Measurements from ENCODE around the gene MDFIC.

MDFIC gene

GRCh38 chr7:114953724-114954123 is 31.8 kb downstream of the MDFIC start:
- no peak for DNase-seq (ENCODE audit: low spot score)

- no peak for DNase-seq (ENCODE audit: low spot score)
These were observed 34.8 kb downstream of the MDFIC start for GRCh38 chr7:114956702-114957101.

- DNase-seq (ENCODE audit: low spot score) = no peak
These were observed 35.5 kb downstream of the MDFIC start for GRCh38 chr7:114957444-114957843.

GRCh38 chr7:114959931-114960330 is 38.0 kb downstream of the MDFIC start:
- no peak for DNase-seq (ENCODE audit: low spot score)

GRCh38 chr7:114962441-114962840 is 40.5 kb downstream of the MDFIC start:
- no peak for DNase-seq (ENCODE audit: low spot score)

- DNase-seq (ENCODE audit: low spot score) = no peak
These were observed 44.3 kb downstream of the MDFIC start for GRCh38 chr7:114966156-114966555.

- DNase-seq (ENCODE audit: low spot score) = no peak
These were observed 47.2 kb downstream of the MDFIC start for GRCh38 chr7:114969096-114969495.

- no peak for DNase-seq (ENCODE audit: low spot score)
These were observed 48.4 kb downstream of the MDFIC start for GRCh38 chr7:114970308-114970707.

GRCh38 chr7:114970732-114971131 is 48.8 kb downstream of the MDFIC start:
- DNase-seq (ENCODE audit: low spot score) = no peak

- no peak for DNase-seq (ENCODE audit: low spot score)
These were observed 50.7 kb downstream of the MDFIC start for GRCh38 chr7:114972567-114972966.

- DNase-seq (ENCODE audit: low spot score) = no peak
These were observed 51.3 kb downstream of the MDFIC start for GRCh38 chr7:114973147-114973546.

GRCh38 chr7:114975401-114975800 is 53.5 kb downstream of the MDFIC start:
- DNase-seq (ENCODE audit: low spot score) = no peak

GRCh38 chr7:114976666-114977065 is 54.8 kb downstream of the MDFIC start:
- DNase-seq (ENCODE audit: low spot score) = no peak

- no peak for DNase-seq (ENCODE audit: low spot score)
These were observed 55.4 kb downstream of the MDFIC start for GRCh38 chr7:114977277-114977676.

GRCh38 chr7:114979388-114979787 is 57.5 kb downstream of the MDFIC start:
- no peak for DNase-seq (ENCODE audit: low spot score)

GRCh38 chr7:114979803-114980507 is 58.1 kb downstream of the MDFIC start:
- DNase-seq (ENCODE audit: low spot score) = no peak

- DNase-seq (ENCODE audit: low spot score) = no peak
These were observed 59.4 kb downstream of the MDFIC start for GRCh38 chr7:114981323-114981722.

GRCh38 chr7:114985116-114985715 is 63.3 kb downstream of the MDFIC start:
- DNase-seq (ENCODE audit: low spot score) = no peak

- DNase-seq (ENCODE audit: low spot score) = no peak
These were observed 64.6 kb downstream of the MDFIC start for GRCh38 chr7:114986190-114987180.

- DNase-seq (ENCODE audit: low spot score) = no peak
These were observed 66.1 kb downstream of the MDFIC start for GRCh38 chr7:114988026-114988425.

GRCh38 chr7:114988755-114989375 is 67.0 kb downstream of the MDFIC start:
- no peak for DNase-seq (ENCODE audit: low spot score)

GRCh38 chr7:114989531-114989930 is 67.6 kb downstream of the MDFIC start:
- DNase-seq (ENCODE audit: low spot score) = no peak
